ENCODE results near the gene DEK.

The DEK gene

GRCh38 chr6:18265787-18266522 lies 1.6 kb upstream of the DEK start:
- no peak for DNase-seq (ENCODE audit: low spot score)

DNA sequence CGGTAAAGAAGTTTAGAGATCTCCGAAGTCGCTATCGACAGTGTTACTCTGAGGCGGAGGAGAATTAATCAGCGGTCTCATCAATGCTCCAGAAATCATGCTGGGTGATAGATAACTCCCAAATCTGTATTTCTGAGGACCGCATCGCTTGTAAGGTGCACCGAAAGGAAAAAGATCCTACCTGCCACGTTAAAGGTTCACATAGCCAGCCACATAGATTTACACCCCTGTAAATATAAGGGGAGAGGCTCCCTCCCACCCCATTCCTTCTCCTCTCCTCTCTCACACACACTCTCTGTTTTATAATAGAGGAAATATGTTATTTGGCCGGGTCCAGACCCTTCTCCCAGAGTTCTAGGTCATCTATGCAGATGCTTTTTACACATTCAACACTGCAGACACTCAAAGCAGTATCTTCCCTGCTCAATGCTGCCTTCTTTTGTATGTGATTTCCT lies 620 bp upstream of the DEK start:
- no peak for DNase-seq (ENCODE audit: low spot score)

DNA sequence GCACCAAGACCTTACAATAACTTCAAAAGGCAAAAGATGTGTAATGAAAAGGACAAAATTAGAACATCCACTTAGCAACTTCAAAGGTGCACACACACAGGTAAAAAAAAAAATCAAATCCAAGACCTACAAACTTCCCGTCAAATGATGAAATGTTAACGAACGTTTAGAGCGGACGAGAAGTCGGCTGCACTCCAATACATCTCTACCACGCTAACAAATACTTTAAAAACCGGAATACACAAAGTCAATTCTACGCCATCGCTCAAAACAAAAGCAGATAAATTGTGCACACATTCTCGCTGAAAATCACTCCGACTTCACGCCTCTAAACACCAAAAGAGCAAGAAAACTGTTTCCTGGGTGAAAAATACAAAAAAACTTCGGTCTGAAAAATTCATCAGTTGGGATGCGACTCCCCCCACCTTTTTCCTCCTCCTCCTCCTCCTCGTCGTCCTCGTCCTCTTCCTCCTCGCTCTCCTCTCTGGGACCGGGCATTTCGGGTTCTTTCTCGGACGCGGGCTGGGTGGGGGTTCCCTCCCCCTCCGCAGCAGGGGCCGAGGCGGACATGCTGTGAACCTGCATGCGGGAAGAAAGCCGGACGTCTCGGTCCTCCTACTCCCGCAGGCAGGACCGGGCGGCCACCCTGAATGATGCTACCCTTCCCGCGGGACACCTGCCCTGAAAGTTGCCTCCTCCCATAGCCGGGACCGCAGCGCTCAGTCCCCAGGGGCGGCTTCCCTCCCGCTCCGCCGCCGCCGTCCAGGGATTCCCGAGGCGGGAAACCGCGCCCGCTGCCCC lies 712 bp downstream of the DEK start:
- DNase-seq (ENCODE audit: low spot score): no peak

DNA sequence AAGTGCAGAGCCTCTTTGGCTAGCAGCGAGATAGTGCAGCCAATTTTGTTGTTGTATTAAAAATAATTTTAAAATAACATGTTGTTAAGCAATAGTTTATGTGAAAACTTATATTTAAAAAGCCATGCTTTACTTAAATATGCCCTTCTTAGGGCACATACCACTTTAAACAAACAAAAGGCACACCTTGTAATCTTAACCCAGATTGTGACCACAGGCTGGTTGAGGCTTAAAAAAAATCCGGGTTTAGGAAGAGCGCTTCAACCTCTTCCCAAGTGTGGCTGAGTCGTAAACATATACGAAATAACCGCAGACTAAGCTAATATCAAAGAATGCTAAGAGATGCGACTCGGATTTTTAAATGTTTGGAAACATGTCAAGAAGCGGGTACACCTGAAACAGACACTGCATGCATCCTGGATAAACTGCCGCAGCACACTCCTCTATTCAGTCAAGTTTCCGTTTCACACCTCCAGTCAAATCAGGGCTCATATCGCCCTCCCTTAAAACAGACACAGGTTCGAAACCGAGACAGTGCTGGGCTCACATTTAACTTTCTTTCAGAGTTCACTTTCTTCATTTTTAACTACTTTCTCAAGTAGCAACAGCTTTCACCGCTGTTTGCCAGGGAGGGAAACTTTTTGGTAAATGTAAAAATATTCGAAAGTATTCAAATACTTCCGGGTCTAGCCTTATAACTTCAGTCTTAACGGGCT lies 1.5 kb downstream of the DEK start:
- DNase-seq (ENCODE audit: low spot score): no peak

- no peak for DNase-seq (ENCODE audit: low spot score)
Measured at GRCh38 chr6:18261877-18262276, 2.5 kb downstream of the DEK start.

- no peak for DNase-seq (ENCODE audit: low spot score)
Measured at GRCh38 chr6:18260448-18261106, 3.8 kb downstream of the DEK start.

GRCh38 chr6:18259675-18260447 lies 4.5 kb downstream of the DEK start:
- DNase-seq (ENCODE audit: low spot score): no peak

DNA sequence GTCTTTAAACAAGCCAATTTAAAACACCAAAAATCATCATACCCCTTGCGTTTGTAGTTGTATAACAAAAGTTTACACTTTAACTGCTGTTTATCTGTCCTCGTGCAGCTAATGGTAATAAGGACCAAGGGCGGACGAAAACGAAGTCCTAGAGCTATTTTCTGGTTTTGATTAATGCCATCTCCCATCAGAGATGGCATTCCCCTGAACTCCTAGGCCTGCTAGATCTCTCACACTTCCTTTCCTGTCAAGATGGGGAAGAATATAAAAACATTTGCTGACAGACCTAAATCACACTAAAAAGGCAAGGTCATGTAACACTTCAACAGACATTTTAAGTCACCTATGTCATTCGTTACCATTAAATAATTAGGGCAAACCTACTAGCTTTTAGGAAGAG lies 9.5 kb downstream of the DEK start:
- DNase-seq (ENCODE audit: low spot score): no peak

DNA sequence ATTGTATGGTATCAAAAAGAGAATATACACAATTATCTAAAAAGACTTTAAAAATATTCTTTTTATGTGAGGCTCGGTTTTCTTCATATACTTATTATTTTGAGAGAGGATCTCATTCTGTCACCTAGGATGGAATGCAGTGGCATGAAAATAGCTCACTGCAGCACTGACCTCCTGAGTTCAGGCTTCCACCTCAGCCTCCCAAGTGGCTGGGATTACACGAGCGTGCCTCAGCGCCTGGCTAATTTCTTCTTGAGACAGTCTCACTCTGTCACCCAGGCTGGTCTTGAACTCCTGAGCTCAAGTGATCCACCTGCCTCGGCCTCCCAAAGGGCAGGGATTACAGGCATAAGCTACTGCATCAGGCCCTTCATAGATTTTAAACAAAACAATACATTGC lies 10.7 kb downstream of the DEK start:
- no peak for DNase-seq (ENCODE audit: low spot score)

DNA sequence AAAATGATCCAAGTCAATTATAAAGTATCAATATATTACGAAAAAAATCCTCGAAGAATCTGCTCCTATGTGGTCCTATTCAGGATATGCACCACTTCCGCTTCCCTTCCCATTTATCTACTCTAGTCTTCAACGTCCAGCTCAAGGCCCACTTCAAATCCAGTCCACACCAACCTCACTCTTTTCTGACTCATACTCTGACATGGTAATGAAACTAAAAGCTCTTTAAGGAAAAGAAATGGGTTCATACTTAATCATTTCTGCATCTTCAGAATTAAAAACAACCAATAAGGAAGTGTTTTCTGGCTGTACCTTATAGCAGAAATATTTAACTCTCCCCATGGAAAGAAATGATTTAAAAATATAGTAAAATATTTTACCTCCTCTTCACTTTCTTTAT lies 15.1 kb downstream of the DEK start:
- no peak for DNase-seq (ENCODE audit: low spot score)

DNA sequence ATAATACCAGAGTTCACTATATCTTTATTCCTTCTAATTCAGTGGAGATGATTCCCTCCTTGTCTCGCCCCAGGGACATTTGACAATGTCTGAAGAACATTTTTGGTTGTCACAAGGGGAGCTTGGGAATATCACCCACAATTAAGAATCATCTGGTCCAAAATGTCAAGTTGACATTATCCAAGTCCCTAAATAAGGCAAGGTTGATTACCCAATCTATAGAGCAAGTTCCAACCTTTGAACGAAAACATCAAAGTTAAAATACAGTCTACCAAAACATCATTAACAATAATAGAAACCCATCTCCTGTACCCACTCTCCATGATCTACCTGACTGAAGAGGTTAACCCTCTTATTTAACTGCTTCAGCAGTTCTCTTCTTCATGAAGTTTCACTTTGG lies 15.6 kb downstream of the DEK start:
- no peak for DNase-seq (ENCODE audit: low spot score)

GRCh38 chr6:18247002-18247401 lies 17.3 kb downstream of the DEK start:
- DNase-seq (ENCODE audit: low spot score): no peak

- no peak for DNase-seq (ENCODE audit: low spot score)
Measured at GRCh38 chr6:18246205-18246604, 18.1 kb downstream of the DEK start.

DNA sequence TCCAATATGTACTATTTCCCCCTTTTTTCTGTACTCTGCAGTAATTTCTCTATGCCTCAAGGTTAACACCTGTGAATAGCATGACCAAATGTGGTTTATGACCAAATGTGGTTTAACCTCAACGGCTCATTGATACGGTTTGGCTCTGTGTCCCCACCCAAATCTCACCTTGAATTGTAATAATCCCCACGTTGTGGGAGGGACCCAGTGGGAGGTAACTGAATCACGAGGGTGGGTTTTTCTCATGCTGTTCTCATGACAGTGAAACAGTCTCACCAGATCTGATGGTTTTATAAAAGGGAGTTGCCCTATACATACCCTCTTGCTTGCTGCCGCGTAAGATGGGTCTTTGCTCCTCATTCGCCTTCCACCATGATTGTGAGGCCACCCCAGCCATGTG lies 18.7 kb downstream of the DEK start:
- no peak for DNase-seq (ENCODE audit: low spot score)

GRCh38 chr6:18245079-18245478 lies 19.3 kb downstream of the DEK start:
- DNase-seq (ENCODE audit: low spot score): no peak

GRCh38 chr6:18244251-18244650 lies 20.1 kb downstream of the DEK start:
- DNase-seq (ENCODE audit: low spot score): no peak

GRCh38 chr6:18243302-18243893 lies 20.9 kb downstream of the DEK start:
- DNase-seq (ENCODE audit: low spot score): no peak

DNA sequence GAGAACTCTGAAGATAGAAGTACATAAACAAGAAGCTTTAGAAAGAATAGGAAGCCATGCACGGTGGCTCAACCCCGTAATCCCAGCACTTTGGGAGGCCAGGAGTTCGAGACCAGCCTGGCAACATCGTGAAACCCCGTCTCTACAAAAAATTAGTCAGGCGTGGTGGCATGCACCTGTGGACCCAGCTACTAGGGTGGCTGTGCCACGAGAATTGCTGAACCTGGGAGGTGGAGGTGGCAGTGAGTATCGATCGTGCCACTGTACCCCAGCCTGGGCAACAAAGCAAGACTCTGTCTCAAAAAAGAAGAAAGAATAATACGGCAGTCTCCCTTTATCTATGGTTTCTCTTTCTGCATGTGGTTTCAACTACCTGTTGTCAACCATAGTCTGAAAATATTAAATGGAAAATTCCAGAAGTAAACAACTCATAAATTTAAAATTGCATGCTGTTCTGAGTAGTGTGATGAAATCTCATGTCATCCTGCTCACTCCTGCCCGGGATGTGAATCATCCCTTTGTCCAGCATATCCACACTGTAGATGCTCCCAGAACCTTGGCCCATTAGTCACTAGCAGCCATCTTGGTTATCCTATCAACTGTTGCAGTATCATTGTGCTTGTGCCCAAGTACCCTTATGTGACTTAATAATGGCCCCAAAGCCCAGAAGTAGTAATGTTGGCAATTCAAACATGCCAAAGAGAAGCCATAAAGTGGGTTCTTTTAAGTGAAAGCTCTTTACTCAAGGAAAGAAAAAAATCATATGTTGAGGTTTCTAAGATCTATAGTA lies 22.1 kb downstream of the DEK start:
- DNase-seq (ENCODE audit: low spot score): no peak

DNA sequence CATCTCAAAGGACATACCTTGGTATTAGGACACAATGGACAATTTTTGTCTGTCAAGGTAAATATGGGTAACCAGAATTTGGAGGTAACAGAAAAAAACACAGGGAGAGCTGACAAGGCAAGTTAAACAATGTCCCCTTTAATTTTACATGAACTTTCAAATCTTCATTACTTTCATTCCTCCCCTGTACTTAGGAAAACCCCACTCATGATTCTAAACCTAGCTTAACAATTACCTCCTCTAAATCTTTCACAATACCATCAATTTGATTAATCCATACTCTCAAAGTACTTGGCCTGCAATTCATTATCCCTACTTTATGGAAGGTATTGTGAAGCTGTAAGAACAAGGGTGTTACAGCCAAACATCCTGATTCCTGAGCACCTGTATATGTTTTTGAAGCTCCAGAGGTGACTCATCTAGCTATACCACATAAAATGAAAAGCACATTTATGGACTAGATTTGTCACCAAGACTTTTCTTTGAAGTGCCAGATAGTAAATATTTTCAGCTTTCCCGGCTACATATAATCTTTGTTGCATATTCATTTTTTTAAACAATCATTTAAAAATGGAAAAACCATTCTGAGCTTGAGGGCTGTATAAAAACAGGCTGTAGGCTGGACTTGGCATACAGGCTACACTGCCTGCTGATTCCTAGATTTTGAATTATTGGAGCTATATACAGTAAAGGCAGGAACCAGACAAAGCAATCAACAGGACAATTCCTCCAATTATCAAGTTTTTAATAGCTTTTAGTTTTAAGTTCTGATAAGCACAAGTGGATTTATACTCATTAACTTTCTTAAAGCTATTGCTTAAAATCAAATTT lies 22.9 kb downstream of the DEK start:
- DNase-seq (ENCODE audit: low spot score): no peak
